GM23248 (cell line): ENCODE data around the gene RBFOX2. TPM values are rescaled to one million over a fixed set of nuclear protein-coding genes. Genes with fewer than 3 reads are reported as not detected.

Source experiments
- DNase-seq: peaks from one replicate; pipeline ENCODE4 v3.0.0-alpha.2; 2015
- H2AFZ ChIP-seq: fragments of 200-600 bp; sonication (generic); 2 replicates; pipeline ENCODE4 v1.6.1; 2016; ENCODE audit warnings: antibody characterized with exemption
- H3F3A ChIP-seq: fragments of 200-600 bp; sonication (generic); 2 replicates; pipeline ENCODE4 v1.6.1; 2016; ENCODE audit warnings: mild to moderate bottlenecking, antibody characterized with exemption, mixed run types; ENCODE audit not compliant: insufficient read depth
- H3K27ac ChIP-seq: fragments of 200-600 bp; sonication (generic); 2 replicates; pipeline ENCODE4 v1.5.1; 2016; ENCODE audit warnings: mild to moderate bottlenecking
- H3K27me3 ChIP-seq: fragments of 200-600 bp; sonication (generic); replicated peaks from 2 replicates; pipeline ENCODE4 v1.6.1; 2016; ENCODE audit warnings: mild to moderate bottlenecking; ENCODE audit not compliant: insufficient read depth
- H3K36me3 ChIP-seq: fragments of 200-600 bp; sonication (generic); 2 replicates; pipeline ENCODE4 v1.6.1; 2016; ENCODE audit warnings: low read depth, mild to moderate bottlenecking
- H3K4me1 ChIP-seq: fragments of 200-600 bp; sonication (generic); 2 replicates; pipeline ENCODE4 v1.6.1; 2016; ENCODE audit warnings: mild to moderate bottlenecking; ENCODE audit not compliant: insufficient read depth
- H3K4me2 ChIP-seq: fragments of 200-600 bp; sonication (generic); one replicate; pipeline ENCODE4 v1.6.1; 2016; ENCODE audit warnings: mild to moderate bottlenecking; ENCODE audit not compliant: unreplicated experiment
- H3K4me3 ChIP-seq: fragments of 200-600 bp; sonication (generic); 2 replicates; pipeline ENCODE4 v1.5.1; 2016; ENCODE audit warnings: mild to moderate bottlenecking
- H3K79me2 ChIP-seq: fragments of 200-600 bp; sonication (generic); 2 replicates; pipeline ENCODE4 v1.6.1; 2016; ENCODE audit warnings: mild to moderate bottlenecking; ENCODE audit not compliant: insufficient read depth
- H3K9ac ChIP-seq: fragments of 200-600 bp; sonication (generic); 2 replicates; pipeline ENCODE4 v1.6.1; 2016; ENCODE audit warnings: mild to moderate bottlenecking
- H3K9me2 ChIP-seq: fragments of 200-600 bp; sonication (generic); 2 replicates; pipeline ENCODE4 v1.6.1; 2016; ENCODE audit warnings: mixed run types, mild to moderate bottlenecking, moderate library complexity; ENCODE audit not compliant: insufficient read depth
- H3K9me3 ChIP-seq: fragments of 200-600 bp; sonication (generic); one replicate; pipeline ENCODE4 v1.6.1; 2017; ENCODE audit warnings: low read depth
- H4K20me1 ChIP-seq: fragments of 200-600 bp; sonication (generic); 2 replicates; pipeline ENCODE4 v1.6.0; 2016; ENCODE audit not compliant: insufficient read depth
- EZH2 ChIP-seq: fragments of 200-600 bp; sonication (generic); IDR thresholded peaks from 2 replicates; pipeline ENCODE4 v1.6.1; 2018; ENCODE audit warnings: antibody characterized with exemption, mild to moderate bottlenecking; ENCODE audit not compliant: insufficient read depth, poor library complexity, severe bottlenecking
- EZH2phosphoT487 ChIP-seq: fragments of 200-600 bp; sonication (generic); IDR thresholded peaks from 2 replicates; pipeline ENCODE4 v1.6.1; 2018; ENCODE audit warnings: antibody characterized with exemption, moderate library complexity, mild to moderate bottlenecking, low read depth; ENCODE audit not compliant: insufficient read depth
- WGBS, 2 experiments: methylation state at CpG; one replicate each; pipeline ENCODE4 v1.1.6; 2015 to 2017; ENCODE audit warnings: low lambda C conversion rate in 2 of 2, low coverage in 1 of 2; ENCODE audit errors: missing lambda C conversion rate in 2 of 2; 5-methylcytosine and 5-hydroxymethylcytosine counted together
- in situ Hi-C: fragments of 300-500 bp; cut with MboI; formaldehyde crosslinking; loops from 2 replicates; pipeline ENCODE4 v1.15.0; 2020
- polyA plus RNA-seq: library from polyadenylated mRNA; unstranded; fragments of >200 nt; fragmentation: Nextera tagmentation; extraction: Ambion mirVana; gene quantifications from 2 replicates; pipeline ENCODE4 v1.2.1, GENCODE V29; 2016
- total RNA-seq: library from RNA; depleted of rRNA; stranded (reverse); fragments of >200 nt; shearing (Covaris generic); gene quantifications from 2 replicates; pipeline ENCODE4 v1.2.3, GENCODE V29; 2014

The RBFOX2 gene
- total and polyA plus RNA-seq, 2 experiments from 2014 or later, result 127 to 136 TPM

DNA sequence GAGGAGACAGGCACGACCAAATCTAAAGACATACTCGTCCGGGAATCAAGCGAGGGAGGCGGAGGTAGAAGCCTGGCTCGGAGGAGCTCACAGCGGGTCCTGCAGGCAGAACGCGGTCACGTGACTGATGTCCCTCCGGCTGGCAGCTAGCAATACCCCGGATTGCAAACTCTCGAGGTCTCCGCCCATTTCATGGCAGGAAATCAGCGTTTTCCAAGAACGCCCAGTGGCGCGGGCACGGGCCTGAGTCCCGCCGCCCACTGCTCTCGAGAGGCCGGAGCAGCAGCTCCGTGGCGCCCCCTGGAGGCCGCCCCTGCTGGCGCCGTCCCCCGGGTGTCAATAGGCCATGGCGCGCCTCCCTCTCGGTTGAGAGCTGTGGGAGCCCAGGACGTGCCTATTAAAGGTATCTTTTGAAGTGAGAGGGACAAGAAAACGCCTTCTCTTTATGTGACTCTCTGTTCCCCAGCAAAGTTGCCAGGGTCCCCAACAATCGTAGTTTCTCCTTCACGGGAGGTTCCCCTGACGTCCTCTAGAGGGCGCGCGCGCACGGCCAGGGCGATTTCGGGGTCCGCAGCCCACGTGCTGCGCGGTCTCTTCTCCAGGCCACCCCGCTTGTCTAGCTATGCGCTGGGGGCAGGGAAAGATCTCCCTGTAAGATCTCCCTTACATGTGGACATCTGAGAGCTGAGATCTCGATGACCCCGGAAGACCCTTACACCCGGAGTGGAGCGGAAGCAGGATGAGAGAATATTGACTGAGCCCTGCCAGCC is 37.3 kb upstream of the RBFOX2 start:
- peak overlapping the region; percentile 85 for H3K4me3 ChIP-seq
- no peaks in the 10 kb centered on the region for H3K36me3 ChIP-seq
- 0 out of 2 replicates have a peak, but pooled peaks cover 7% of the 10 kb centered on the region for H3K4me1 ChIP-seq
- H3K4me2 ChIP-seq, result peak overlapping the region; percentile 99
- H3K27ac ChIP-seq, result peak overlapping the region; percentile 88
- in situ Hi-C loops, result loop anchor here (10.0 kb wide), 1 partner anchor 131 kb away; no protein-coding TSS in a partner anchor
- peak; percentile 99 for DNase-seq
- H2AFZ ChIP-seq, result peak overlapping the region; percentile 99
- TF ChIP-seq EZH2 (no peak), EZH2phosphoT487 (no peak)
- 0 out of 2 replicates have a peak, but pooled peaks cover 4% of the 10 kb centered on the region for H3F3A ChIP-seq
- H3K9me3 ChIP-seq, result no peaks in the 10 kb centered on the region
- H3K79me2 ChIP-seq, result no peaks in the 10 kb centered on the region
- H3K27me3 ChIP-seq, result no peaks in the 10 kb centered on the region
- H3K9me2 ChIP-seq, result no peaks in the 10 kb centered on the region
- 1% methylated on average over 51 to 52 of the region's 54 CpGs for WGBS, 2 experiments
- H3K9ac ChIP-seq, result peak overlapping the region; percentile 93
- no peaks in the 10 kb centered on the region for H4K20me1 ChIP-seq

DNA sequence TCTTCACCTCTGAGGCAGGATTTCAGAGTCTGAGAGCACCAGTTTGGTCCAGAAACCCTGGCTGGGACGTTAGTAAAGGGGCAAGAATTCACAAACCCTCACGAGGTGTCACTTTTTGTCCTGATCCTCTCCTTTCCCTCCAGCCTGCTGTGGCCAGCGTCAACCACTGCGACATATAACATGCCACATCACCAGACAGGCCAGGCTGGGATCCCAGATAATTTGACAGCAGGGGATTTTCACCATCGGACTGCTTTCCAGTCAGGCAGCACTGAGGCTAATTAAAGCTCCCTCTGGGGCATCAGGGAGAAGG is 36.8 kb upstream of the RBFOX2 start:
- WGBS, 2 experiments, result 2 to 3% methylated on average over 5 of the region's 5 CpGs
- in situ Hi-C loops, result loop anchor here (10.0 kb wide), 1 partner anchor 131 kb away; no protein-coding TSS in a partner anchor

DNA sequence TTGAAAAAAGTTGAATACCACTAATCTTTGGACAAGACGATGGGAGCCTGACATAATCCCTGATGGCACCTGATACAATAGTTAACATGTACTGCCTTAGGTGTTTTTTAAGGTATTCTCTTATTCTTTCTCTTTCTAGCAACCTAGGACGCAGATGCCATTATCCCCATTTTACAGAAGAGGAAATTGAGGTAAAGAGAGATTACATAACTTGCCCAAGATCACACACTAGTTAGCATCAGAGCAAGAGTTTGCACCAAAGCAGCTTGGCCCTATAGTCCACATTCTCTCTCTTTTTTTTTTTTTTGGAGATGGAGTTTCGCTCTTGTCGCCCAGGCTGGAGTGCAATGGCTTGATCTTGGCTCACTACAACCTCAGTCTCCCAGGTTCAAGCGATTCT is 35.7 kb upstream of the RBFOX2 start:
- H4K20me1 ChIP-seq, result no peaks in the 10 kb centered on the region
- no peaks in the 10 kb centered on the region for H3K36me3 ChIP-seq
- no peaks in the 10 kb centered on the region for H3K9me2 ChIP-seq
- TF ChIP-seq EZH2, result no peak
- TF ChIP-seq EZH2phosphoT487, result no peak
- 0 out of 2 replicates have a peak, but pooled peaks cover 6% of the 10 kb centered on the region for H3F3A ChIP-seq
- 96 to 97% methylated on average over 5 of the region's 5 CpGs for WGBS, 2 experiments
- DNase-seq, result no peak
- in situ Hi-C loops, result loop anchor here (10.0 kb wide), 1 partner anchor 130 kb away; no protein-coding TSS in a partner anchor
- H3K4me3 ChIP-seq, result no peak overlapping the region
- no peak overlapping the region for H3K9ac ChIP-seq
- H3K9me3 ChIP-seq, result no peaks in the 10 kb centered on the region
- H2AFZ ChIP-seq, result no peak overlapping the region
- no peaks in the 10 kb centered on the region for H3K79me2 ChIP-seq
- no peak overlapping the region for H3K4me2 ChIP-seq
- 0 out of 2 replicates have a peak, but pooled peaks cover 9% of the 10 kb centered on the region for H3K4me1 ChIP-seq
- H3K27ac ChIP-seq, result no peak overlapping the region
- H3K27me3 ChIP-seq, result no peaks in the 10 kb centered on the region

More for the DNA sequence above, 36.8 kb upstream of the RBFOX2 start:
- peak overlapping the region; percentile 99 for H3K4me2 ChIP-seq
- H3K4me3 ChIP-seq, result peak overlapping the region; percentile 85
- peak overlapping the region; percentile 88 for H3K27ac ChIP-seq
- peak overlapping the region; percentile 93 for H3K9ac ChIP-seq
- no peaks in the 10 kb centered on the region for H3K79me2 ChIP-seq
- 0 out of 2 replicates have a peak, but pooled peaks cover 4% of the 10 kb centered on the region for H3F3A ChIP-seq
- no peaks in the 10 kb centered on the region for H3K9me3 ChIP-seq
- H3K36me3 ChIP-seq, result no peaks in the 10 kb centered on the region
- no peaks in the 10 kb centered on the region for H3K27me3 ChIP-seq
- TF ChIP-seq EZH2phosphoT487 (no peak), EZH2 (no peak)
- no peak for DNase-seq
- no peaks in the 10 kb centered on the region for H3K9me2 ChIP-seq
- peak overlapping the region; percentile 99 for H2AFZ ChIP-seq
- 0 out of 2 replicates have a peak, but pooled peaks cover 7% of the 10 kb centered on the region for H3K4me1 ChIP-seq
- no peaks in the 10 kb centered on the region for H4K20me1 ChIP-seq

DNA sequence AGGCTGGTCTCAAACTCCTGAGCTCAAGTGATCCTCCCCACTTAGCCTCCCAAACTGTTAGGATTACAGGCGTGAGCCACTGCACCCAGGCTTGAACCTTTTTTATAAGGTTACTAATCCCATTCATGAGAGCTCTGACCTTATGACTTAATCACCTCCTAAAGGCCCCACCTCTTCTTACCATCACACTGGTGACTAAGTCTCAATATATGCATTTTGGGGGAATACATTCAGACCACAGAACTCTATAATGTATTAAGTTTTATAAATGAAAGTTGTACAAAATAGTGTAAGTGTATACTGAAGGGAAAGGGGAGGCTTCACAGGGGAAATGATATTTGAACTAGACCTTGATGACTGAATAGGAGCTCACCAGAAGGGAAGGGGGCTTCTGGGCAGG is 28.4 kb upstream of the RBFOX2 start:
- 48 to 58% methylated on average over 1 of the region's 1 CpG for WGBS, 2 experiments
- in situ Hi-C loops, result no loop called here

More for the DNA sequence above, 28.4 kb upstream of the RBFOX2 start:
- H3K9me2 ChIP-seq, result no peaks in the 10 kb centered on the region
- no peaks in the 10 kb centered on the region for H3K9me3 ChIP-seq
- no peak for TF ChIP-seq EZH2phosphoT487
- TF ChIP-seq EZH2, result no peak
- H3K4me2 ChIP-seq, result peak overlapping the region; percentile 21
- peak; percentile 60 for DNase-seq
- no peaks in the 10 kb centered on the region for H3K79me2 ChIP-seq
- peaks cover 3% of the 10 kb centered on the region; the same call in 1 of the 2 replicates for H3F3A ChIP-seq
- H3K27me3 ChIP-seq, result no peaks in the 10 kb centered on the region
- no peak overlapping the region for H3K9ac ChIP-seq
- no peak overlapping the region for H2AFZ ChIP-seq
- peak overlapping the region; percentile 1; the same call in 1 of the 2 replicates for H3K27ac ChIP-seq
- H3K36me3 ChIP-seq, result no peaks in the 10 kb centered on the region
- no peaks in the 10 kb centered on the region for H4K20me1 ChIP-seq
- H3K4me1 ChIP-seq, result peaks cover 39% of the 10 kb centered on the region
- H3K4me3 ChIP-seq, result no peak overlapping the region
